ENCODE data around the gene CYBC1.
"Not testable (repeated sequence)": the region's sequence is repeated elsewhere in the genome, so short reads cannot be mapped to it uniquely, and the experiment has no call there.

CYBC1 gene

DNA sequence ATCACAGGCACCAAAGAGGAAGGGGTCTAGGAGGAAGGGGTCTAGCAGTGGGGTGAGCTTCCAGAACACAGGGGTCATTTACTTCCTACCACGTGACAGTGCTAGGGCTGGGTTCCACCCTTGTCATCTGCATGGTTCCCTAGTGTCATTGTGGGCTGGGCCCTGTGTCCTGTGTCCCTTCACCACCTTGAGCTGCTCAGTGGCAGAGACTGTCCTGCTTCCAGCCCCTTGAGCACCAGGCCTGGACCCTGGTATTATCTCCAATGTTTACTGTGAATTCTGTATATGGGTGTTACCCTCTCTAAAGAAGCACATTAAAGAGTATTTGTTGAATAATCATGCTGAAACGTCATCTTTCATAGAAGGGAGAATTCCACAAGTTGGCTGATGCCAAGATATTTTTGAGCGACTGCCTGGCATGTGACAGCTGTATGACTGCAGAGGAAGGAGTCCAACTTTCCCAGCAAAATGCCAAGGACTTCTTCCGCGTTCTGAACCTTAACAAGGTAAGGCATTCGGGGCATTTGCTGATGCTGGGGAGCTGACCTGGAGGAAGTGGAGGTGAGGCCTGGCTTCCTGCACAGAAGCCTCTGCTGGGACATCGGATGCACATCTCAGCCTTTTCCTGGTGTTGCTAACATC, 13.5 kb upstream of the CYBC1 start:
- Histone ChIP-seq H3K4me3 (ENCODE audit: low read depth, low read length, poor library complexity, severe bottlenecking) (no peak overlapping the region), H3K27ac (ENCODE audit: low read depth, low read length, poor library complexity, severe bottlenecking) (no peak overlapping the region), H3K79me2 (ENCODE audit: insufficient read depth, low read length) (no peaks in the 10 kb centered on the region), H3K4me2 (ENCODE audit: low read length) (no peak overlapping the region), H3K36me3 (ENCODE audit: insufficient read depth, low read length) (peaks cover 90% of the 10 kb centered on the region), H3K4me1 (ENCODE audit: insufficient read depth, low read length, severe bottlenecking) (peaks cover 8% of the 10 kb centered on the region), H4K20me1 (ENCODE audit: insufficient read depth, low read length) (no peaks in the 10 kb centered on the region), H3K9ac (ENCODE audit: low read length) (no peak overlapping the region), H3K9me2 (ENCODE audit: low read depth, low read length) (no peaks in the 10 kb centered on the region), H3F3A (ENCODE audit: insufficient read depth, low read length) (no peaks in the 10 kb centered on the region), H3K9me3 (ENCODE audit: low read length) (no peaks in the 10 kb centered on the region), H2AFZ (ENCODE audit: low read length) (no peak overlapping the region), H3K27me3 (ENCODE audit: insufficient read depth, low read length) (no peaks in the 10 kb centered on the region)
- TF ChIP-seq, protein P1, sequence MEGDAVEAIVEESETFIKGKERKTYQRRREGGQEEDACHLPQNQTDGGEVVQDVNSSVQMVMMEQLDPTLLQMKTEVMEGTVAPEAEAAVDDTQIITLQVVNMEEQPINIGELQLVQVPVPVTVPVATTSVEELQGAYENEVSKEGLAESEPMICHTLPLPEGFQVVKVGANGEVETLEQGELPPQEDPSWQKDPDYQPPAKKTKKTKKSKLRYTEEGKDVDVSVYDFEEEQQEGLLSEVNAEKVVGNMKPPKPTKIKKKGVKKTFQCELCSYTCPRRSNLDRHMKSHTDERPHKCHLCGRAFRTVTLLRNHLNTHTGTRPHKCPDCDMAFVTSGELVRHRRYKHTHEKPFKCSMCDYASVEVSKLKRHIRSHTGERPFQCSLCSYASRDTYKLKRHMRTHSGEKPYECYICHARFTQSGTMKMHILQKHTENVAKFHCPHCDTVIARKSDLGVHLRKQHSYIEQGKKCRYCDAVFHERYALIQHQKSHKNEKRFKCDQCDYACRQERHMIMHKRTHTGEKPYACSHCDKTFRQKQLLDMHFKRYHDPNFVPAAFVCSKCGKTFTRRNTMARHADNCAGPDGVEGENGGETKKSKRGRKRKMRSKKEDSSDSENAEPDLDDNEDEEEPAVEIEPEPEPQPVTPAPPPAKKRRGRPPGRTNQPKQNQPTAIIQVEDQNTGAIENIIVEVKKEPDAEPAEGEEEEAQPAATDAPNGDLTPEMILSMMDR (IDR thresholded peaks at IDR 0.05; ENCODE audit: low read length) = no peak
- no peak for TF ChIP-seq EZH2 (IDR thresholded peaks at IDR 0.05; ENCODE audit: borderline replicate concordance, low read length)

DNA sequence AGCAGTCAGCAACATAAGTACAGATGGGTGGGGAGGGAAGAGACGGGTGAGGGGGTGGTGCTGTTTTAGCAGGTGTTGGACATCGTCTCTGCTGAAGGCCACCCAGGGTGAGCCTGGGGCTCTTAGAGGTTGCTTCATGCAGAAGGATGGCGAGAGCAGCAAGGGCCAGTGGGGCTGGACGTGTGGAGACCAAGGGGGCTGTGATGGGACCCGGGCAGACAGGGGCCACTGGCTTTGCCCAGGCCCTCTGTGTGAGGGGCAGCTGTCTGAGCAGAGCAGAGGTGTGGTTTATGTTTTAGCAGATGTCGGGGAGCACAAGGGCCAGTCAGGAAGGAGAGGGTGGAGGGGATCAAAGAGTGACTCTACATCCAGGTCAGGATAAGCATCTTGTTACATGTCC, 12.8 kb upstream of the CYBC1 start:
- Histone ChIP-seq H3K27me3 (ENCODE audit: insufficient read depth, low read length) (no peaks in the 10 kb centered on the region), H3K4me3 (ENCODE audit: low read depth, low read length, poor library complexity, severe bottlenecking) (no peak overlapping the region), H3F3A (ENCODE audit: insufficient read depth, low read length) (no peaks in the 10 kb centered on the region), H3K27ac (ENCODE audit: low read depth, low read length, poor library complexity, severe bottlenecking) (no peak overlapping the region), H3K9me2 (ENCODE audit: low read depth, low read length) (no peaks in the 10 kb centered on the region), H3K4me2 (ENCODE audit: low read length) (no peak overlapping the region), H2AFZ (ENCODE audit: low read length) (no peak overlapping the region), H4K20me1 (ENCODE audit: insufficient read depth, low read length) (no peaks in the 10 kb centered on the region), H3K4me1 (ENCODE audit: insufficient read depth, low read length, severe bottlenecking) (peaks cover 8% of the 10 kb centered on the region), H3K79me2 (ENCODE audit: insufficient read depth, low read length) (no peaks in the 10 kb centered on the region), H3K9ac (ENCODE audit: low read length) (no peak overlapping the region), H3K9me3 (ENCODE audit: low read length) (no peaks in the 10 kb centered on the region), H3K36me3 (ENCODE audit: insufficient read depth, low read length) (peaks cover 84% of the 10 kb centered on the region)
- no peak for TF ChIP-seq EZH2 (IDR thresholded peaks at IDR 0.05; ENCODE audit: borderline replicate concordance, low read length)
- TF ChIP-seq, protein P1 (IDR thresholded peaks at IDR 0.05; ENCODE audit: low read length) = no peak

DNA sequence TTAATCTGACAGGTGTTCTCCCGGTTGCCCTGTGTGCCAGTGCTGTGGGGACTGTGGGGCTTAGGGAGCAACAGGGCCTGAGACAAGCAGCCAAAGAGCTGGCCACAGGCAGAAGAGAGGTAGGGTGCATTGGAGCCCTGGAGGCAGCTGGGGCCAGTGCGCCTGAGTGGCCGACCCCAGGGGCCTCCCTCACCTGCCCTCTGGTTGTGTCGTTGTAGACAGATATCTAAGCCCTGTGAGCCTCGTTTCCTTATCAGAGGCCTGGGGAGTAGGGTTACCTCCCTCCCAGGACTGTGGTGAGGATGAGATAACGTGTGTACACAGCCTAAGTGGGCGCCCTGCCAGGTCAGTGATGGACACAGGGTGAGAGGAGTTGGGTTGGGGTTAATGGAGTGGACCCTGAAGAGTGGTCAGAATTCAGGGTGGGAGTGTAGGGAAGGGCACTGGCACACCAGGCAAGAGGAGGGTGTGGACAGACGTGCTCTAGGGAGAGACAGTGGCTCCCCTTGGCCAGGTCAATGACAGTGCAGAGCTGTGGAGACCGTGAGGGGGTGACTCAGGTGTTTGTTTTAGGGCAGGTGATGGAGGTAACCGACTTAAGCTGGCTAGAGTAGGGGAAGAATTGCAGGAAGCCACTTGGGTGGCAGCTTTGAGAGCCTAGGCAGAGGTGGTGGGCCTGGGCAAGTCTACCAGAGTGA, 11.4 kb upstream of the CYBC1 start:
- H3K27me3 ChIP-seq (ENCODE audit: insufficient read depth, low read length) = no peaks in the 10 kb centered on the region
- H3K4me3 ChIP-seq (ENCODE audit: low read depth, low read length, poor library complexity, severe bottlenecking) = no peak overlapping the region
- peaks cover 17% of the 10 kb centered on the region for H3K4me1 ChIP-seq (ENCODE audit: insufficient read depth, low read length, severe bottlenecking)
- peaks cover 70% of the 10 kb centered on the region for H3K36me3 ChIP-seq (ENCODE audit: insufficient read depth, low read length)
- H3K9ac ChIP-seq (ENCODE audit: low read length) = no peak overlapping the region
- no peak overlapping the region for H2AFZ ChIP-seq (ENCODE audit: low read length)
- H3F3A ChIP-seq (ENCODE audit: insufficient read depth, low read length) = no peaks in the 10 kb centered on the region
- no peak overlapping the region for H3K27ac ChIP-seq (ENCODE audit: low read depth, low read length, poor library complexity, severe bottlenecking)
- no peaks in the 10 kb centered on the region for H4K20me1 ChIP-seq (ENCODE audit: insufficient read depth, low read length)
- H3K4me2 ChIP-seq (ENCODE audit: low read length) = no peak overlapping the region
- TF ChIP-seq, protein P1 (IDR thresholded peaks at IDR 0.05; ENCODE audit: low read length) = no peak
- TF ChIP-seq EZH2 (IDR thresholded peaks at IDR 0.05; ENCODE audit: borderline replicate concordance, low read length) = no peak
- no peaks in the 10 kb centered on the region for H3K9me3 ChIP-seq (ENCODE audit: low read length)
- no peaks in the 10 kb centered on the region for H3K79me2 ChIP-seq (ENCODE audit: insufficient read depth, low read length)
- H3K9me2 ChIP-seq (ENCODE audit: low read depth, low read length) = no peaks in the 10 kb centered on the region

DNA sequence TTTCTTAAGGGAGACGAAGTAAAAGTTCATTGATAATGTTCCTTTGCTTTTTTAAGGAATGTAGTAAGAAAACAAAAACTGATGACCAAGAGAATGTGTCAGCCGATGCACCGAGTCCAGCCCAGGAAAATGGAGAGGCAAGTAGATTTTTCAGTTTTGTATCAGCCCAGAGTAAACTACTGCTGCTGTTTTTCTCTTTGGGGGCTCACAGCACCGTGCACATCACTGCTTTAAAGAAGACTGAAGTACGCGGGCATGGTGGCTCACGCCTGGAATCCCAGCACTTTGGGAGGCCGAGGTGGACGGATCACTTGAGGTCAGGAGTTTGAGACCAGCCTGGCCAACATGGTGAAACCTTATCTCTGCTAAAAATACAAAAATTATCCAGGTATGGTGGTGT, 9.4 kb upstream of the CYBC1 start:
- not testable (repeated sequence) for H2AFZ ChIP-seq (ENCODE audit: low read length); H3K9me2 ChIP-seq (ENCODE audit: low read depth, low read length); H3K4me2 ChIP-seq (ENCODE audit: low read length); H3K27me3 ChIP-seq (ENCODE audit: insufficient read depth, low read length); H3K9me3 ChIP-seq (ENCODE audit: low read length); H3F3A ChIP-seq (ENCODE audit: insufficient read depth, low read length); H3K27ac ChIP-seq (ENCODE audit: low read depth, low read length, poor library complexity, severe bottlenecking); H3K9ac ChIP-seq (ENCODE audit: low read length); H3K79me2 ChIP-seq (ENCODE audit: insufficient read depth, low read length); H3K4me3 ChIP-seq (ENCODE audit: low read depth, low read length, poor library complexity, severe bottlenecking); H4K20me1 ChIP-seq (ENCODE audit: insufficient read depth, low read length)
- peaks cover 19% of the 10 kb centered on the region for H3K4me1 ChIP-seq (ENCODE audit: insufficient read depth, low read length, severe bottlenecking)
- H3K36me3 ChIP-seq (ENCODE audit: insufficient read depth, low read length) = peaks cover 51% of the 10 kb centered on the region

Data from OCI-LY1 (cell line).